Astrocyte (in vitro differentiated cells and primary cell): ENCODE data around the gene CAMK1D. TPM values are rescaled to one million over a fixed set of nuclear protein-coding genes. Genes with fewer than 3 reads are reported as not detected.

Source experiments
- DNase-seq: peaks from one replicate; pipeline ENCODE4 v3.0.0-alpha.2; 2010; ENCODE audit warnings: low read depth
- FAIRE-seq: peaks from 2 replicates; lab custom pipeline; 2011; peaks lifted over from hg19 to GRCh38; lab: Jason Lieb, UNC
- H2AFZ ChIP-seq: 2 replicates; pipeline ENCODE4 v1.6.0; 2012; ENCODE audit warnings: low read depth, low read length, inconsistent platforms
- H3K27ac ChIP-seq: 2 replicates; pipeline ENCODE4 v1.5.1; 2011; ENCODE audit warnings: low read depth, low read length, inconsistent platforms
- H3K27me3 ChIP-seq: 2 replicates; pipeline ENCODE4 v1.6.0; 2011; ENCODE audit warnings: low read length, inconsistent platforms; ENCODE audit not compliant: insufficient read depth
- H3K36me3 ChIP-seq: 2 replicates; pipeline ENCODE4 v1.5.1; 2011; ENCODE audit warnings: low read length, inconsistent platforms; ENCODE audit not compliant: insufficient read depth
- H3K4me1 ChIP-seq: 2 replicates; pipeline ENCODE4 v1.5.1; 2011; ENCODE audit warnings: low read length, inconsistent platforms; ENCODE audit not compliant: insufficient read depth
- H3K4me2 ChIP-seq: 2 replicates; pipeline ENCODE4 v1.6.0; 2012; ENCODE audit warnings: low read length, inconsistent platforms
- H3K4me3 ChIP-seq: 2 replicates; pipeline ENCODE4 v1.5.1; 2011; ENCODE audit warnings: low read depth, mild to moderate bottlenecking, low read length, inconsistent platforms; ENCODE audit not compliant: insufficient read depth
- H3K79me2 ChIP-seq: 2 replicates; pipeline ENCODE4 v1.6.0; 2012; ENCODE audit warnings: mild to moderate bottlenecking, low read length, inconsistent platforms; ENCODE audit not compliant: insufficient read depth
- H3K9ac ChIP-seq: 2 replicates; pipeline ENCODE4 v1.6.0; 2012; ENCODE audit warnings: mild to moderate bottlenecking, low read length, inconsistent platforms
- H3K9me3 ChIP-seq: 2 replicates; pipeline ENCODE4 v1.5.1; 2012; ENCODE audit warnings: low read depth, mild to moderate bottlenecking, low read length, inconsistent platforms; ENCODE audit not compliant: insufficient read depth
- H4K20me1 ChIP-seq: 2 replicates; pipeline ENCODE4 v1.6.0; 2012; ENCODE audit warnings: low read length, inconsistent platforms; ENCODE audit not compliant: insufficient read depth
- H3K27ac Mint-ChIP-seq: one replicate; pipeline ENCODE4 v1.8.0; 2021; ENCODE audit warnings: mild to moderate bottlenecking, mixed read lengths; ENCODE audit not compliant: unreplicated experiment
- H3K27me3 Mint-ChIP-seq: one replicate; pipeline ENCODE4 v1.8.0; 2021; ENCODE audit warnings: low read depth, mixed read lengths; ENCODE audit not compliant: unreplicated experiment
- H3K36me3 Mint-ChIP-seq: one replicate; pipeline ENCODE4 v1.8.0; 2021; ENCODE audit warnings: low read depth, mixed read lengths; ENCODE audit not compliant: unreplicated experiment
- H3K4me1 Mint-ChIP-seq: one replicate; pipeline ENCODE4 v1.8.0; 2021; ENCODE audit warnings: low read depth, mixed read lengths; ENCODE audit not compliant: unreplicated experiment
- H3K4me3 Mint-ChIP-seq: one replicate; pipeline ENCODE4 v1.8.0; 2021; ENCODE audit warnings: mild to moderate bottlenecking, moderate library complexity, mixed read lengths; ENCODE audit not compliant: unreplicated experiment
- H3K9me3 Mint-ChIP-seq: one replicate; pipeline ENCODE4 v1.8.0; 2021; ENCODE audit warnings: mild to moderate bottlenecking, mixed read lengths; ENCODE audit not compliant: unreplicated experiment
- CTCF ChIP-seq: IDR thresholded peaks from 2 replicates; pipeline ENCODE4 v1.5.1; 2011; ENCODE audit warnings: low read depth, mild to moderate bottlenecking, inconsistent platforms, low read length, moderate library complexity; ENCODE audit not compliant: insufficient read depth
- EZH2 ChIP-seq: IDR thresholded peaks from 2 replicates; pipeline ENCODE4 v1.6.1; 2012; ENCODE audit warnings: mild to moderate bottlenecking, low read length, inconsistent platforms; ENCODE audit not compliant: insufficient read depth
- total RNA-seq: library from RNA; stranded (reverse); gene quantifications from 2 replicates; pipeline ENCODE4 v1.2.1, GENCODE V29; 2021

The CAMK1D gene
- total RNA-seq, 1 donor from 2014 or later, result 23.6 TPM

- no peaks in the 10 kb centered on the region for H3K9me3 ChIP-seq
- H3K4me3 ChIP-seq, result no peak overlapping the region
- DNase-seq (no peak), FAIRE-seq (no peak)
- no peak overlapping the region for H3K4me3 Mint-ChIP-seq
- no peaks in the 10 kb centered on the region for H3K27me3 ChIP-seq
- H3K27ac Mint-ChIP-seq, result no peak overlapping the region
- H3K27me3 Mint-ChIP-seq, result peaks cover 14% of the 10 kb centered on the region
- TF ChIP-seq EZH2 (no peak), CTCF (no peak)
- H3K79me2 ChIP-seq, result no peaks in the 10 kb centered on the region
- no peak overlapping the region for H3K9ac ChIP-seq
- no peak overlapping the region for H2AFZ ChIP-seq
- H3K36me3 ChIP-seq, result no peaks in the 10 kb centered on the region
- H3K4me1 ChIP-seq, result peaks cover 12% of the 10 kb centered on the region
- peaks cover 7% of the 10 kb centered on the region for H3K4me1 Mint-ChIP-seq
- no peak overlapping the region for H3K27ac ChIP-seq
- H3K4me2 ChIP-seq, result no peak overlapping the region
- H3K36me3 Mint-ChIP-seq, result peaks cover 2% of the 10 kb centered on the region
- peaks cover 5% of the 10 kb centered on the region for H4K20me1 ChIP-seq
- peaks cover 6% of the 10 kb centered on the region for H3K9me3 Mint-ChIP-seq
Measured at GRCh38 chr10:12743941-12744340, 394.6 kb downstream of the CAMK1D start.

GRCh38 chr10:12748186-12748585, 398.8 kb downstream of the CAMK1D start:
- H3K4me1 Mint-ChIP-seq, result peaks cover 4% of the 10 kb centered on the region
- peak overlapping the region; percentile 33 for H3K4me2 ChIP-seq
- FAIRE-seq, result no peak
- H3K27me3 ChIP-seq, result no peaks in the 10 kb centered on the region
- H3K27ac ChIP-seq, result no peak overlapping the region
- H3K9me3 Mint-ChIP-seq, result peaks cover 10% of the 10 kb centered on the region
- H3K9ac ChIP-seq, result no peak overlapping the region
- no peaks in the 10 kb centered on the region for H4K20me1 ChIP-seq
- no peaks in the 10 kb centered on the region for H3K79me2 ChIP-seq
- no peaks in the 10 kb centered on the region for H3K36me3 ChIP-seq
- peaks cover 19% of the 10 kb centered on the region for H3K4me1 ChIP-seq
- no peaks in the 10 kb centered on the region for H3K36me3 Mint-ChIP-seq
- no peak overlapping the region for H3K4me3 Mint-ChIP-seq
- H3K9me3 ChIP-seq, result no peaks in the 10 kb centered on the region
- H3K27me3 Mint-ChIP-seq, result no peaks in the 10 kb centered on the region
- TF ChIP-seq EZH2, result no peak
- no peak for TF ChIP-seq CTCF
- no peak overlapping the region for H3K4me3 ChIP-seq
- H2AFZ ChIP-seq, result no peak overlapping the region
- peak; percentile 51 for DNase-seq
- H3K27ac Mint-ChIP-seq, result no peak overlapping the region

- H3K9me3 Mint-ChIP-seq, result peaks cover 12% of the 10 kb centered on the region
- TF ChIP-seq CTCF, result no peak
- no peak for TF ChIP-seq EZH2
- Histone ChIP-seq H3K27me3 (no peaks in the 10 kb centered on the region), H3K4me1 (peaks cover 19% of the 10 kb centered on the region), H3K27ac (peak overlapping the region; percentile 49), H3K9me3 (no peaks in the 10 kb centered on the region), H3K79me2 (no peaks in the 10 kb centered on the region), H3K4me2 (no peak overlapping the region), H4K20me1 (no peaks in the 10 kb centered on the region), H3K9ac (peak overlapping the region; percentile 45), H3K36me3 (no peaks in the 10 kb centered on the region), H2AFZ (no peak overlapping the region), H3K4me3 (no peak overlapping the region)
- no peak overlapping the region for H3K27ac Mint-ChIP-seq
- no peak overlapping the region for H3K4me3 Mint-ChIP-seq
- FAIRE-seq, result no peak
- no peak for DNase-seq
- no peaks in the 10 kb centered on the region for H3K36me3 Mint-ChIP-seq
- H3K27me3 Mint-ChIP-seq, result peaks cover 2% of the 10 kb centered on the region
- peaks cover 4% of the 10 kb centered on the region for H3K4me1 Mint-ChIP-seq
Measured at GRCh38 chr10:12749760-12750478, 400.6 kb downstream of the CAMK1D start.
